IPS-NIHi7 (cell line): ENCODE measurements around the gene ACMSD.
"Not testable (repeated sequence)": the region's sequence is repeated elsewhere in the genome, so short reads cannot be mapped to it uniquely, and the experiment has no call there.

Experiments
- DNase-seq: peaks from one replicate; pipeline ENCODE4 v3.0.0; 2012; ENCODE audit warnings: mixed read lengths; ENCODE audit errors: extremely low spot score

ACMSD gene

DNA sequence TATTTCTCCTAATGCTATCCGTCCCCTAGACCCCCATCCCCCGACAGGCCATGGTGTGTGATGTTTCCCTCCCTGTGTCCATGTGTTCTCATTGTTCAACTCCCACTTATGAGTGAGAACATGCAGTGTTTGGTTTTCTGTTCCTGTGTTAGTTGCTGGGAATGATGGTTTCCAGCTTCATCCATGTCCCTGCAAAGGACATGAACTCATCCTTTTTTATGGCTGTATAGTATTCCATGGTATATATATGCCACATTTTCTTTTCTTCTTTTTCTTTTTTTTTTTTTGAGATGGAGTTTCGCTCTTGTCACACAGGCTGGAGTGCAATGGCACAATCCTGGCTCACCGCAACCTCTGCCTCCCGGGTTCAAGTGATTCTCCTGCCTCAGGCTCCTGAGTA lies 9.2 kb downstream of the ACMSD start:
- DNase-seq: not testable (repeated sequence)

DNA sequence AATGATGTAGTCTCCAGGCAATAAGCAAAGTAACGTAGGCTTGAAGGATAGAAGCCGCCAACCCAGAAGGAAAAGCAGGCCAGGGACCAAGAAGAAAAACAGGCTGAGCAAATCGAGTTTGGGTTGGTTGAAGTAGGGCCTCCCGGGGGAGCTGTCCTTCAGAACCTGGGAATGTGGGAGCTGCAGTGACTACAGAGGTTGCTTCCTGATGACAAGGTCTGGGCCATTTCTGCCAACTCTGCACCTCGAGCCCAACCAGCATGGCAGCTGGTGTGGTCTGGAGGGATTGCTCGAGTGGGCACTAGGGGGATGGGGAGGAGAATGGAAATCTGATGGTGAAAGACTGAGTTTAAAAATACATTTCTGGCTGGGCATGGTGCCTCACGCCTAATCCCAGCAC lies 14.1 kb downstream of the ACMSD start:
- peak; percentile 62 for DNase-seq

DNA sequence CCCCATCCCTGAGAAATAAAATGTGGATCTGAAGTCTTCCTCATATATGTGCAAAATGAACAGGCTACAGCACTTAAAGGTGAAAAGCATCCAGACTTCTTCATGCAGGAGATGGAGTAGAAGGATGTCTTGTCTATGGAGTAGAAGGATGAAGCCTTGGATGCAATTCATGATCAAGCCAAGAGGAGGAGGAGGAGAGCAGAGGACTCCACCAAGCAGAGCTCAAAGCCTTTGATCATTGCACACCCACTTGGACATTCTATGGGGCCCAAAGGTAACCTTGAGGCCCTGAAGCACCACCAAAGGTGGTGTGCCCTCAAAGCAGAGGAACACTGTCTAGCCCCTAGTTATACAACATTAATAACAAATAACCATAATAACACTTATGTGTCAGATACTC lies 17.3 kb downstream of the ACMSD start:
- DNase-seq: no peak

DNA sequence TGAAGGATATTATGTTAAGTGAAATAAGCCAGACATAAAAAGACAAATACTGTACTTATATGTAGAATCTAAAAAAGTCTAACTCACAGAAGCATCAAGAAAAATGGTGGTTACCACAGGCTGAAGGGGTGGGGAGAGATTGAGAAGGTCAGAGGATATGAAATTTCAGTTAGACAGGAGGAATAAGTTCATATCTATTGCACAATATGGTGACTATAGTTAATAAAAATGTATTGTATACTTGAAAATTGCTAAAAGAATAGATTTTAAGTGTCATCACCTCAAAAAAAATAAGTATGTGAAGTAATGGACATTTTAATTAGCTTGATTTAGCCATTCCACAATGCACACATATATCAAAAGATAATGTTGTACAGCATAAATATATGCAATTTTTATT lies 19.8 kb downstream of the ACMSD start:
- no peak for DNase-seq

DNA sequence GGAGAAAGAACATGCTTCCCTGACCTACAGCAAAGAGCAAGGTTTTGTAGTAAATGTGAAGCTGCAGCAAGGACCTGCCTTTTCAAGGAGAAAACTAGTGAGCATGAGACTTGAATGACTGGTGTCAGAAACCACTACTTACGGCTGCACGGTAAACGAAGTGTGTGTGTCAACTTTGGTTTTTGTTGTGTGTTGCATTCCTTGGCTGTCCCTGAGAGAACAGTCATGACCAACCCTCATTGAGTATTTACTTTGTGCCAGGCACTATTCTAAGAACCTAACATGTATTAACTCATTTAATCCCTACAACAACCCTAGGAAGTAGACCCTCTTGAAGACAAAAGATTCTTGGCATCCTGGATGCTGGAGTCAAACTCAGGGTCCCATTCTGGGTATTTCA lies 22.8 kb downstream of the ACMSD start:
- no peak for DNase-seq

DNA sequence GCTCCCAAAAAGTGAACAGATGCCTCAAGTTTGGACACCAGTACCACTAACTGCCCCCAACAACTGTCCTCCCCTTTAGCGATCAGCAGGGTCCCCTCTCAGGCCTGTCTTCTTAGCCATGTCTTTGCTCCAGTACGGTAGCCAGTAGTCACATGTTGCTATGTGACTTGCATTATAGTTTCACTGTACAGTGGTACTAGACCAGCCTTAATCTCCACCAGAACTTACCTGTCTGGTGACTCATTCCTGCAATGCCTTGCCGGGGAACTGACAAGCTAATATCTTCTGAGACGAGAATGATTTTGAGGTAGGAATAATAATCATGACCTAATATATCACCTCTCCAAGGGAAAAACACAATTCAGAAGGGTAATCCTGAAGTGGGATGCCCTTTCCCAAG lies 23.7 kb downstream of the ACMSD start:
- no peak for DNase-seq

DNA sequence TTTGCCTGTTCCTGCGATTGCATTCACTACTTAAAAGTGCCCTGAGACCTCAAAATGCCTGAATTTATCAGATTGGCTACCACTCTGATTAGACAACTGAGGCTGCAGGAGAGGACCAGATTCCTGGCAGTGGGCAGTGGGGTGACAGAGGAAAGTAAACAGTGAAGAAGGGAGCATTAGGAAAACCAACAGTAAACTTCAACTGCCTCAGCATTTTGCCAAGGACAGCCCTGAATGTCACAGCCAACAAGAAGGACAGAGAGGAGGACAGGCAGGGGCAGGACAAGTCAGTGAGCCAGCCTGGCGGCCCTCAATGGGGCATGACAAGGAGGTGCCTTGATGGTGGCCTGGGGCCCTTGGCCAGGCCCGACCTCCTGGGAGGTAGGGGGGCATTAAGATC lies 24.3 kb downstream of the ACMSD start:
- no peak for DNase-seq

DNA sequence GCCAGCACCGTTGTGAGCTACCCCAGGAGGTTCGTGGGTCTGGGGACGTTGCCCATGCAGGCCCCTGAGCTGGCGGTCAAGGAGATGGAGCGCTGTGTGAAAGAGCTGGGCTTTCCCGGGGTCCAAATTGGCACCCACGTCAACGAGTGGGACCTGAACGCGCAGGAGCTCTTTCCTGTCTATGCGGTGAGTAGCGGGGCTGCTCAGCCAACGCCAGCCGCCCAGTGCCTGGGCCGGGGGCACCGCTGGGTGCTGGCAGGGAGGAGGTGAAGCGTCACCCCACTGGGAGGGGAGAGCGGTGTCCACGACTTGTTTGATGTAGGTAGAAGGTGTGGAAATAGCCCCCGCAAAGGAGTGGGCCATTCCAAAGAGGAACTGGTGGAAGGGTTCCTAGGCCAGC lies 25.0 kb downstream of the ACMSD start:
- no peak for DNase-seq

DNA sequence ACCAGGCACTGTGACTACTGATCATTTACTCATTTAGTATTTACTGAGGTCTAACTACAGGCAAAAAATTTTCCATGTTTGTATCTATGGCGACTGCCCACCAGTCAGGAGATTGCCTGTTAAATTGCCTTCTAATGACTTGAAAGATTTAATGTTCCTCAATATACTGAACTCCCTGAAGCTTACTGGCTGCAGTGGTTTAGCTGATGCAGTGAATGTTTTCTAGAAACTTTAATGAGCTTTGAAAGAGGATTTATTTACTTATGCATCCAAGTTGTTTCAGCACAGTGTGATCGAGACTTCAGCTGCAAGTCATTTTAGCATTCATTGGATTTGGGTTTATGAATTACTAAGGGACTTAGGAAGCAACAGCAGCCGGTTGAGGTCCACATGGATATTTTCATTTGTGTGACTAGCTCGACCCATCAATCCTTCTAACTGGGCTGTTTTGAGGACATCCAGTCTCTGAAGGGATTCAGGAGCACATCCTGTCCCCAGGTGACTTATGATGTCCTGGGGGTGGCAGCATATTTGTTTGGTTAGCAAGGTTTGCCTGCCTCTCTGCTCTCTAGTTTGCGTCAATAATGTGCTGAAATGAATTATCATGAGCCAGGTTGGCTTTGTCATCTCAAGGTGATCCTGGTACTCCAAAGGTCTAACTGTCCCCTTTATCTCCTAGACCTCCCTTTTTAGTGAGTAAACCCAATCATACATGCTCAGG lies 26.8 kb downstream of the ACMSD start:
- DNase-seq: no peak

DNA sequence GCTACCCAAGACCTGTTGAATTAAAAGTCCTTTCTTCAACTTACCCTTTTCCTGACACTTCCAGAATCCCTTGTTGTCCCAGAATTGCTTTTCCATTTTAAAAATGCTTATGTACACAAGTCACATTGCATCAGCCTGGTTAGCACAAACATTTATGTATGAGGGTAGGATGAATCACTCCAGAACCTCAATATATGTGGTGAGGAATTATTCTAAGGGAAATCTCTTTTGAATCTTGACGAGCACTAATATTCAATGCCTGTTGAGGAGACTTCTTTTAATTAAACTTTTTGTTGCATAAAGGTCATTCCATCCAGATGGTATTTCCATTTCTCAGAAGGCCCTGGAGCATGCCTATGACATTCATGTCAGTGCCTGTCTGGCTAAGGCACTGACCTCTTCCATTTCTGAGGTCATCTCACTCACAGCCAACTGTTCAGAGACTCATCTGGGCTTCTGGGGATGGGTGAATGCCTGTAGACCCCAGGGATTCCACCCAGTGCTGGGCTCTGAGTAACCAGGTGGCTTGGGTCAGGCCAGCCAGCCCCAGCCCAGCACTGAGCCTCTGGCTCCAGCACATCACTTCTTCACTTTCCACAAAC lies 28.2 kb downstream of the ACMSD start:
- no peak for DNase-seq

DNA sequence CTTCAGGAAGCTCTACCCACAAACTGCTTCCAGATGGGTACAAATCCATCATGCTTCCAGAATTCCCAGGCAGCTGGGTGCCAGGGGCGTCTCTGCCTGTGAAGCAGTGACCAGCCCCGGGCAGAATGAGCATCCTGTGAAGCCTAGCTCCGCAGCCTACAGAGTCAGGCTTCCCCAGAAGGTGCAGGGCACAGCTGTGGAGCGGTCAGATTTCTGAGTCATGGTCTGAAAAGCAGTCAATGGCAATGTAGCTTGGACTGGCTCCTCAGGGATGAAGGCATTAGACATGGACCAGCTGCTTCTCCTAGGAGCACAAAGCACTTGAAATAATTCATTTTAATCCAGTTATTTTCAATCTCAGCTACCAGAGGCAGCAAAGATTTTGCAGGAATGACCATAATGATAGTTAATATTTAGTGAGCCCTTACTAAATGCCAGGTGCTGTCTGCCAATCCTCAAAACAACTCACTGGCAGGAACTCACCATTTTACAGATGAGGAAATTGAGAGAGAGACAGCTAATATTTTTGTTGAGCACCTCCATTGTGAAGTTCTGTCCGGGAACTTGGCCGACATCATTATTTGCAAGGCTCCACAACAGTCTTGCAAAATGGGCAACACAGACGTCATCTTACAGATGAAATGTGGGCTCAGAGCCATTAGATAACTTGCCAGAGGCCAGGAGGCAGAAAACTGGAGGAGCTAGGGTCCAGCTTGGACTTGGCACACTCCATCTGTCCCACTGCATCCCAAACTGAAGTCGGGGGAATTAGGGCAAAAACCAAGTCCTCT lies 31.7 kb downstream of the ACMSD start:
- DNase-seq: no peak

DNA sequence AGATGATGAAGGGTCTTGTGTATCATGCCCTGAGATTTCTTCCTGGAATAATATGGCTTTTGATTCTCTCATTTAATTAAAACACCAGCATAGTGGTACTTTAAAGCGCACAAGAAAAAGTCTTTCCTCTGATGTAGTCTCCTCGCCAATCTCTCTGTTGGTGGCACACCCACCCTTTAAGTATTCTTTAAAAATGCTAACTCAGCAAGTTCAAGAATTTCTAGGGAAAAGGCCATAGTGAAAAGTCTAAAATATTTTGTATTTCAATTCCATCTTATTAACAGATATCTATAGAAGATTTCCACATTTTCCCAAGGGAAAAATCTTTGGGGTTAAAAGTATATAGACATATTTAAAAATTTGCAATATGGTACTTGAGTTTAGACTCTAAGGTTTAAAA lies 34.7 kb downstream of the ACMSD start:
- DNase-seq: no peak

DNA sequence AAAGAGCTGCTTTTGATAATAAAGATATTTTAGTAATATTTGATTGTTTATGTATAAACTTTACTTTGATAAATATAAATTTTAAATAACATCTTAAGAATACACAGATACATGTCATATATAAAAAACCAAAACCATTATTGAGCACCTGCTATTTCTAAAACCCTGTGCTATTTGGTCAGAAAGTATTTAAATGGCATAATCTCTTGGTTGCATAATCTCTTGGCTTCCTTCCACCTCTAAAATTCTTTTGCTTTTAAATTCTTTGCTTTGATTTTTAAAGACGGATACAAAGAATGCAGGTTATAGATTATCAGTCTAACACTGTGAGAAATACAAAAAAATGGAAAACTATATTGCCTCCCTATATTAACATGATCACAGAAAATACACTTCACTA lies 36.9 kb downstream of the ACMSD start:
- no peak for DNase-seq

DNA sequence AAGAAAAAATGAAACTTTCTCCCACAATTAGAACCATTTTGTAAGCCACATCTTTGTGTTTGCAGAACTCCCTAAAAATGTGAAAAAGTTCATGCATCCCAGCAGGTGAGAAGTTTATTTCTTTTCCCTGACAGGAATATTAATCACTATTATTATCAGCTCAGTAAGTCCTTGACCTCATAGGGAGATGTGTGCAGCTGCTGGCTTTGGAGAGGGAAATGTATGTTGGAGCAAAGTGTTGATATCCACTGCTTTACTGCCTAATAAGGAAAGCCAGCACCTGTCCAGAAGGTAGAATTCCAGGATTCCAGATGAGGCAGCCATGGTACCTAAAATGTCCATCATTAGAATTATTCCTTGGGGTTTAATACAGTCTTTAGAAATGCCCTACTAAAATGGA lies 44.4 kb downstream of the ACMSD start:
- DNase-seq: no peak

DNA sequence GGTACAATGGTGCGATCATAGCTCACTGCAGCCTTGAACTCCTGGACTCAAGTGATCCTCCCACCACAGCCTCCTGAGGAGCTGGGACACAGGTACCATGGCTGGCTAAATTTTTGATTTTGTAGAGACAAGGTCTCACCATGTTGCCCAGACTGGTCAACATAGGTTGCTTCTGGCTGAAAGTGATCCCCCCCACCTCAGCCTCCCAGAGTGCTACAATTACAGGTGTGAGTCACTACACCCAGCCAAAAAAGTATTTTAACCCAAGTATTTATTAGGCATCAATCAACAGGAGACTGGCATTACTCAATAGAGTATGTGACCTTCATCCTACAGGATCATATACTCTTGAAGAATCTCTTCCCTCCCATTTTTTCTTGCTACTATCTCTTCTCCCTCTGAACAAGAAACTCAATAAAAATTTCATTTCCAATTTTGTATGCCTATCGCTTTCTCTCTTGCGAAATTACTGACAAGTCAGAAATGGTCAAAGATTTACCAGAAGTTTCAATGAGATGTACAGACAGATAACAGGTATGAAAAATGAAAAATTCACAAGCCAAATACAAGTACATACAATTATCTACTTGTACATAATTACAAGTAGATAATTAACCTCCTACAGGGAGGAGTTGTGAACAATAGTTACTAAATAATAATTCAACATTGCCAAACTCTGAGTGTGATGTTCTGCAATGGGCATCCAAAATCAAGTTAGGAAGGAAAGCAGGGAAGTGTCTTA lies 45.3 kb downstream of the ACMSD start:
- DNase-seq: no peak

DNA sequence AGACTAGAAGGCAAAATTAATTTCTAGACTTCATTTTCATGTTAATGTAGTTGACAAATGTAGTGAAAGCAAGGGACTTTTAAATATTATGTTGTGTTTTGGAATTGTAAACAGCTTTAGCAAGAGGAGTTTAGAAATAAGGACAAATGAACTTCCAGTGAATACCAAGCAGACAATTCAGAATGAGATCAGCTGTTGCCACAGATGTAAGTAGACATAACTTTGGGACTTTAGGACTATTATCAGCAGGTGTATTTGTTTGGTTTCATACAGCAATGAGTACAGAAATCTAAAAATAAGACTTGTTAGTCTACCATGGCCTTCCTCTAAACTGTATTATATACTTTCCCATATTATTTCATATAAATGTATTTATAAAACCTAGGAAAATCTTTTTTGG lies 46.0 kb downstream of the ACMSD start:
- no peak for DNase-seq

DNA sequence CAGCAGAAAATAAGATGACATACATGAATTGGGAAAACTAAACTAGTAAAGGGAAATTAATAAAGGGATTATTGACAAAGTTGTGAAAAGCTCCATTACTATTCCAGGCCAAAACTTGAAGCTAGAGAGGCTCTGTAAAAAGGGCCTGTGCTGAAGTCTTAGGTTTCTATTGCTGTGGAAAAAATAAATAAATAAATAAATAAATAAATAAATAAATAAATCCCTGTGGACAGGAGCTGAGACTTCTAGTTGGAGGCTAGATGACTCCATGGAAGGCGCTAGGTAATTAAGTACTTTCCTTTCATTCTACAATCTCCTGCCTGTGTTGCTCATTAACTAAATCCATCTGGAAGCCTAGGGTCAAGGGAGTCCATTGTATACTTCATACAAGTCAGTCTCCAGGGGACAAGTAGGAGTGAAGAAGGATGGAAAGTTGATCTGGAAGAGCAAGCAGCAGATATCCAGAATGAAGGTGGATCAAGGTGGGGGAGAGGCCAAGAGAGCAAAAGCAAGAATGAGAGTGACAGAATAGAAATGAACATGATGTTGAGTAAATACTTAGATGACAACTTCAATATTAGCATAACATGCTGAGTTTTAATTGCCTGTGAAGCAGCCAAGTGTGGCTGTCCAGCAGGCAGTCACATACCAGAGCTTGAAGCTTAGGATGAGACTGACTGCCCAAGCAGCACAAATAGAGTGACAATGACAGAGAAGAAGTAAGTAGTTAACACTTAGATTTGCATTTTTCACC lies 54.0 kb downstream of the ACMSD start:
- DNase-seq: no peak

DNA sequence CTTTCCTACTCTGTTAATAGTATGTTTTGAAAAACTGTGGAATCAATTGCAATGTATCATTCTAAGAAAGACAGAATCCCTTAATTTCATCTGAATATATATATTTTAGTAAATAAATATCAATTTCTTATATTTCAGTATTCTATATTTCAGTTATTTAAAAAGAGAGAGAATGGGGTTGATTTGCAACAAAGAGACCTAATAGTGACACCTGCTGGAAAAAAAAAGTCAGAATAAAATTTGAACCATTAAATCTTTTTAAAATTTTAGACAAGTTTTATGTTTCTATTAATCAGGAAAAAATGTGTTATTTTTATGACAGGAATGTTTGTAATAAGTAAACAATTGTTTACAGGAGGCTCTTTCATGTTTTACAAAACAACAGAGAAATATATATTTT lies 59.5 kb downstream of the ACMSD start:
- DNase-seq: no peak

DNA sequence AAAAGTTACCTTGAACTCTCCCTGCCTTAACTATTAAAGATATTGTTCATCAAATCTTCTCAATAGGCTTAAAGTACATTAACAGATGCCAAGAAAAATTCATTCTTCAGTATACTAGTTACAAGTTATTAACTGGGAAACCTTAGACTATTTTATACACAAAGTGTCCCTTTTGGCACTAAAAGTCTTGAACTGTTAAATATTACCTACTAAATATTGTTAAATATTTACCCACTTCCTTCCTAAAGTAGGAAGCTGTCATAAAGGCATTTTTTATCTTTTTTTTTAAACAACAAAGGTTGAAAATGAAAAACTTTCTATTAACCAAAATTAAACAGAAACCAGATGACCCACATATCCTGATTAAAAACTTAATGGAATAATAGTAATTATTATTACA lies 60.8 kb downstream of the ACMSD start:
- DNase-seq: no peak

DNA sequence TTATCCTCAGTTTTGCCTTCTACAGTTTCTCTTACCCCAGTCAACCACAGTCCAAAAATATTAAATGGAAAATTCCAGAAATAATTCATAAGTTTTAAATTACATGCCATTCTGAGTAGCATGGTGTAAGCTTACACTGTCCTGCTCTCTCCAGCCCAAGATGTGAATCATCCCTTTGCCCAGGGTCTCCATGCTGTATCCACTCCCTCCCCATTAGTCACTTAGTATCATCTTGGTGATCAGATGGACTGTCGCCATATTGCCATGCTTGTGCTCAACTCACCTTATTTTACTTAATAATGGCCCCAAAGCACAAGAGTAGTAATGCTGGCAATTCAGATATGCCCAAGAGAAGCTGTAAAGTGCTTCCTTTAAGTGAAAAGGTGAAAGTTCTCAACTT lies 61.7 kb downstream of the ACMSD start:
- DNase-seq: no peak

DNA sequence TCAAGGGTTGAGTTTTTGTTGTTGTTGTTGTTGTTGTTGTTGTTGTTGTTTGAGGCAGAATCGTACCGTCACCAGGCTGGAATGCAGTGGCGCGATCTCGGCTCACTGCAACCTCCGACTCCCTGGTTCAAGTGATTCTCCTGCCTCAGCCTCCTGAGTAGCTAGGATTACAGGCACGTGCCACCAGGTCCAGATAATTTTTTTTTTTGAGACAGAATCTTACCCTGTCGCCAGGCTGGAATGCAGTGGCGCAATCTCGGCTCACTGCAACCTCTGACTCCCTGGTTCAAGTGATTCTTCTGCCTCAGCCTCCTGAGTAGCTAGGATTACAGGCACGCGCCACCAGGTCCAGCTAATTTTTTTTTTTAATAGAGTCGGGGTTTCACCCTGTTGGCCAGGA lies 65.3 kb downstream of the ACMSD start:
- not testable (repeated sequence) for DNase-seq

DNA sequence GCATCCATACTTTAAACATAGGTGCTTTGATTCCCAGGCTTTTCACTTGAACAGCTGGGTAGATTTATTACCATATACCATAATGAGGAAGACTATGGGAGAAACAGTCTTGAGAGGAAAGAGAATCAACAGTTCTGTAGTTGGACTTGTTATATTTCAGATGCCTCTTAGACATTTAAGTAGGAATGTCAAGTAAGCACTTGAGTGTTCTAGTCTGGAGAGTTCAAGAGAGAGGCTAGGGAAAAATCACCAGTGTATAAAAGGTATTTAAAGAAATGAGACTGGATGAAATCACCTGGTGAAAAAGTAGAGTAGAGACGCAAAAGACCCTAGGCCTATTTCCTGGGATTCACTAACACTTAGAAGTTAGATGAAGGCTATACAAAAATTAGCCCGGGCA lies 66.8 kb downstream of the ACMSD start:
- DNase-seq: no peak
